GM20000 (cell line): Measurements from ENCODE around the gene CNNM3.

Source experiments
- DNase-seq: peaks from one replicate; pipeline ENCODE4 v3.0.0; 2012; ENCODE audit warnings: low spot score
- CTCF ChIP-seq: IDR thresholded peaks from 2 replicates; pipeline ENCODE4 v1.5.1; 2012; ENCODE audit warnings: mild to moderate bottlenecking, control low read depth; ENCODE audit errors: extremely low read depth, missing control alignments

CNNM3 gene

DNA sequence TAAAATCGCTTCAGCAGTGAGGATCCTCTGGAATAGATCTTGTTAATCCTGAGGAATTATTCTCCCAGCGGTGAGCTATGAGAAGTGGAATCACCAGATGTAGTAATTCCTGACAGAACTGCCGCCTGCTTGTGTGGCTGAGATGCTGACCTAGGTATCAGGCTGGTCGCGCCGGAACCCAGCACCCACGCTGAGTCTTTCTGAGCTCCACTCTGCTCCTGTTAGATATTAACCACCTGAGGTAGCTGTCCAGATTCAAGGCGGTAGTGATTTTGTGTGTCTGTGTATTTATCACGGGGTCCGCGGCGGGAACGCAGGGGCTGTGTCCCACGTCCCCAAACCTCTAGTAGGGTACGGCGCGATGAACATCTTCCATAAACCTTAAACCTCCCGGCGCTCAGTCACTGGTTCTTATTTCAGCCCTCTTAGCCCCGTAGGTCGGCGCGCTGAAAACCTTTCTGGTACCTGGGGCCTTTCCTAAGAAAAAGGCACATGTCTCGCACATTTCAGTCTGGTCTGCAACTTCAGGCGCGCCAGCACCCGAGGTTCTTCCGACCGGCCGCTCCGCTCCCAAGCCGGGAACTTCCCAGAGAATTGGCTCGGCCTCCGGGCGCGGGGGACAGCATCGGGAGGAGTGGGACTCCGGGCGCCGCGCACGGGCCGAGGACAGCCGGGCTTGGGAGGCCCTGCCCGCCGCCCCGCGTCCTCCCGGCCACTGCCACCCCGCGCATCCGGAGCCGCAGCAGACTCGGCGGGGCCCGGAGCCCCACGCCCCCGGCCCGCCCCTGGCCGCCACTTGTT, 542 bp upstream of the CNNM3 start:
- TF ChIP-seq CTCF: no peak
- DNase-seq: peak; percentile 72

GRCh38 chr2:96816836-96817702, 1.0 kb downstream of the CNNM3 start:
- no peak for DNase-seq
- TF ChIP-seq CTCF: peak; percentile 6

DNA sequence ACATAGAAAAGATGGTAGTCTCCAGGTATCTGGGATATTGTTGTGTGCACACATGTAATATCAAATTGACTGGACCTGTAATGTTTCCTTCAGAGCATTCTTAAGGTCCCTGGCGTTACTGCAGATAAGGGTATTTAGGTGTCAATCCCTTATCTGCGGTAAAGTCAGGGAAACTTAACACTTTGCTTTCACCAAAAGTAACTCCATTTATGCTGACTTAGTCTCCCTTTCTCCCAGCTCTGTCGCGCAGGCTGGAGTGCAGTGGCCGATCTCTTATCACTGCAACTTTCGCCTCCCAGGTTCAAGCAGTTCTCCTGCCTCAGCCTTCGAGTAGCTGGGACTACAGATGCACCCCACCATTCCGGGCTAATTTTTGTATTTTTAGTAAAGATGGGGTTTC, 1.8 kb downstream of the CNNM3 start:
- no peak for TF ChIP-seq CTCF
- DNase-seq: no peak

DNA sequence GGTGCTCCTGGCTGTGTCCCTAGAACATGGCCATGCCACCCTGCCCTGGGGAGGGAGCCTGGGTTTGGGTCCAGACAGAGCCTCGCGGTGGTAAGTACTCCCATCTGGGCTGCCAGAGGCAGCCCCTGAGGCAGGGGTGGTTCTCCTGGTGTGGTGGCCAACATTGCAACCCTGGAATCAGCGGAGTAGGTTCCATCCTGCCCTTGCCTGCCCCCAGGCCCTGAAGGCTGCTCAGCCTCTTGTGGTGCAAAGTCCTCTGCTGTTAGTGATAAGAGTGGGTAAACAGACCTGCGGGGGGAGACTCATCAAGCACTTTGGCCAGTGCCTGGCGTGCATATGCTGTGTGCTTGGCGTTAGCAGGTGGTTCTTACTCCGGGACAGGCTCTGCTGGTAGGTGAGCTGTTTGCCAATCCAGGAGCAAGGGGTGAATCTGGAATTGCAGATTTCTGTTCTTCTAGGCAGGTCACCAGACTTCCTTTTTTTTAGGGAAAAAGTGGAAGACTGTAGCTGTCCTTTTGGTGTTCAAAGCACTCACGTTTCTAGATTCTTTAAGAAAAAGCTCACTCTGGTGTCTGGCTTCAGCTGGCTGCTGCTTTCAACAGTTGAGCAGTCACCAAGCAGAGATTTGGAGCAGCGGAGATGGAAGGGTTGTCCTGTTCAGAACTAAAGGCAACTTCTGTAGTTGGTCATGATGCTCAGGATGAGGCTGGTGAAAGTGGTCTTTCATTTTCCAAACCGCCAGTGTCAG, 3.2 kb downstream of the CNNM3 start:
- TF ChIP-seq CTCF: no peak
- no peak for DNase-seq

DNA sequence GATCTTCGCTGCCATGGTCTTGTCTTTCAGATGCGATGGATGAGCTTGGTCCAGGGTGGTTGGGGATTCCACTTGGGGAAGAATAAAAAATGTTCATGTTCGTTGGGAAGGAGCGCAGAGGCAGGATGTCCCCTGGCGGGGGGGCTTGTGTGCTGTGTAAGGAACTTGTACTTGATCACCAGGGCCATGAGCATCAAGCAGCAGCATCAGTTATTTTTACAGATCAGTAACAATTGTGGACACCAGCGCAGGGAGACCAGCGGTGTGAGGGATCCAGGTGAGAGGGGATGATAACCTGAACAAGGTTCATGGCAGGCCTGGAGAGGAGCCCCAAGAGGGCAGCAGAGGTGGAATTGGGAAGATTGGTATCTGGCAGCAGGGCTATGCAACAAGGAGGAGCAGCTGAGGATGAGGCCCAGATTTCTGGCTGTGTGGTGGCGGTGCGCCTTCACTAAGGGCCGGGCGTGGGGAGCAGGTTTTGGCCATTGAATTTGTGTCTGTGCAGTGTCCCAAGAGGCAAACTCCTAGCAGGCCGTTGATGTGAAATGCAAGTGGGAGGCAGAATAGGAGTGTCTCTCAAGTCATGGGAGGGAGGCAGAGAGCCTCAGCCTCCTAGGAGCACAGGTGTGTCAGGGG, 3.9 kb downstream of the CNNM3 start:
- no peak for TF ChIP-seq CTCF

DNA sequence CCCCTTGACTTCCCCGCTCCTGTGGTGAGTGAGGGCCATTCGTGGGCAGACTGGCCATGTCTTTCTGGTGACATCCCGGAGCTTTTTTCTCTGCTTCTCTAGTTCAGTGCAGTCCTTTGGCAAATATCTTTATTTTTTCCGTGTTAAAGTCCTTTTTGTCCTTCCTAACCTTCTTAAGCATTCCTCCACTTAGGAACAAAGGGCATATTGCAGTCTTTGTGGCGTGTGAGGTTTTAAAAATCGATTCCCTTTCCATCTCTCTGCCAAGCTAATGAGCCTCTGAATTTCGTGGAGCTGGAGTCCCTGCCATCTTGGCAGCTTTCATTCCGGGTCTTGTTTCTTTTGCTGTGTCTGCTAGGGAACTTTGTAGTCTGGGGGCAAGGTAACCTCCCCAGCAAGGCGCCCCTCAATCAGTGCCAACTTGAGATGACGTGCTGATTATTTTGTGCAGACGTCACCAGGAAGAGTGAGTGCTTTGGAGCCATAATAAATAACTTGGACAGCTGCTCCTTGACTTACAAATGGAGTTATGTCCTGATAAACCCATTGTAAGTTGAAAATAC, 5.1 kb downstream of the CNNM3 start:
- TF ChIP-seq CTCF: no peak

More for the DNA sequence above, 3.9 kb downstream of the CNNM3 start:
- DNase-seq: no peak

More for the DNA sequence above, 5.1 kb downstream of the CNNM3 start:
- DNase-seq: no peak
